SU-DHL-6 (cell line): ENCODE results near the gene DNPH1.
A peak's percentile ranks its signal among the peaks of the same experiment; 100 is the strongest.

Experiments
- EZH2phosphoT487 ChIP-seq: fragments of 200-600 bp; sonication (generic), shearing (Covaris generic); conservative IDR thresholded peaks from 2 replicates; pipeline ENCODE4 v1.6.1; 2018; ENCODE audit warnings: mild to moderate bottlenecking, antibody characterized with exemption, low read length, moderate library complexity, mixed read lengths
- TF ChIP-seq, protein P1 (sequence below): fragments of 200-600 bp; sonication (generic); IDR thresholded peaks from one replicate; pipeline ENCODE4 v1.5.1; 2017; ENCODE audit warnings: antibody characterized with exemption, mild to moderate bottlenecking, low read length, moderate library complexity; ENCODE audit not compliant: insufficient read depth, poor library complexity, severe bottlenecking

DNA sequence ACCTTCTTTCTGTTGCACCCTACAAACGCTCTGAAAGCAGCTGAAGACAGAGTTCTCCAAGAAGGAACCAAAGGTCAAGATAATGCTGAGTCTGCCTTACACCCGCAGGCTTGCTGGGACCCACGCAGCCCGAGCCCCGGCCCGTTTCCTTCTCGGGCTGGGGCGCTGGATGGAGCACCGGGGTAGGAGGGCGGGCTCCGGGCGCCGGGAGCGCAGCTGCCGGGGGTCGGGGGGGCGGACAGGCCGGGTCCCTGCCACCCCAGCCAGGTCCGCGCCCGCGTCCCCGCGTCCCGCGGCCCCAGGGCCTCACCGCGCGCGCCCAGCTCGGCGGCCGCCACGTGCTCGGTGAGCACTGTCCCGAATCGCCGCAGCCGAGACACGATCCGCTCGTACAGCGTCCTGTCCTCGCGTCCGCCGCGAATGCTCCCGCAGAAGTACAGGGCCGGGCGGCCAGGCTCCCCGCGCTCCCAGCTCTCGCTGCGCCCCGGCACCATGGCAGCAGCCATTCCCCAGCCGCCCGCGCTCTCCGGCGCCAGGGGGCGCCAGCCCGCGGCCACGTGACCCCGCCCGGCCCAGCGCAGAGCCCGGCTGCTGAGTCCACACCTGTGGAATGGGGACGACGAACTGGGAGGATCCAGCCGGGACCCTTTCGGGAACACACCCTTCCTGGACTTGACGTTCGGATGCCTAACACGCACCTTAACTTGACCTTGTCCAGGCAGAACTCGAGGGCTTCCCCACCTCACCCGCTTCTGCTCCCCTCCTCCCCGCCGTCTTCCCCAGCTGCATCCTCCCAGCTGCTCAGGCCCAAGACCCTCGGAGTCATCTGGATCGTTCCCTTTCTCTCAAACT lies at the start of gene DNPH1:
- TF ChIP-seq, protein P1, sequence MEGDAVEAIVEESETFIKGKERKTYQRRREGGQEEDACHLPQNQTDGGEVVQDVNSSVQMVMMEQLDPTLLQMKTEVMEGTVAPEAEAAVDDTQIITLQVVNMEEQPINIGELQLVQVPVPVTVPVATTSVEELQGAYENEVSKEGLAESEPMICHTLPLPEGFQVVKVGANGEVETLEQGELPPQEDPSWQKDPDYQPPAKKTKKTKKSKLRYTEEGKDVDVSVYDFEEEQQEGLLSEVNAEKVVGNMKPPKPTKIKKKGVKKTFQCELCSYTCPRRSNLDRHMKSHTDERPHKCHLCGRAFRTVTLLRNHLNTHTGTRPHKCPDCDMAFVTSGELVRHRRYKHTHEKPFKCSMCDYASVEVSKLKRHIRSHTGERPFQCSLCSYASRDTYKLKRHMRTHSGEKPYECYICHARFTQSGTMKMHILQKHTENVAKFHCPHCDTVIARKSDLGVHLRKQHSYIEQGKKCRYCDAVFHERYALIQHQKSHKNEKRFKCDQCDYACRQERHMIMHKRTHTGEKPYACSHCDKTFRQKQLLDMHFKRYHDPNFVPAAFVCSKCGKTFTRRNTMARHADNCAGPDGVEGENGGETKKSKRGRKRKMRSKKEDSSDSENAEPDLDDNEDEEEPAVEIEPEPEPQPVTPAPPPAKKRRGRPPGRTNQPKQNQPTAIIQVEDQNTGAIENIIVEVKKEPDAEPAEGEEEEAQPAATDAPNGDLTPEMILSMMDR, result peak; percentile 99
- TF ChIP-seq EZH2phosphoT487, result no peak
